ENCODE measurements around the gene GPRC5C.

The GPRC5C gene

GRCh38 chr17:74413491-74413890 lies 18.4 kb upstream of the GPRC5C start:
- no peak for TF ChIP-seq CTCF (IDR thresholded peaks at IDR 0.05; ENCODE audit: control insufficient read depth, insufficient read depth, low read depth, low read length, missing control alignments)
- DNase-seq (ENCODE audit: low read depth), result no peak
- no peak overlapping the region for H3K4me3 ChIP-seq (ENCODE audit: control insufficient read depth, low read depth, low read length)

GRCh38 chr17:74414510-74414909 lies 17.4 kb upstream of the GPRC5C start:
- H3K4me3 ChIP-seq (ENCODE audit: control insufficient read depth, low read depth, low read length), result no peak overlapping the region
- TF ChIP-seq CTCF (IDR thresholded peaks at IDR 0.05; ENCODE audit: control insufficient read depth, insufficient read depth, low read depth, low read length, missing control alignments), result no peak
- DNase-seq (ENCODE audit: low read depth), result no peak

DNA sequence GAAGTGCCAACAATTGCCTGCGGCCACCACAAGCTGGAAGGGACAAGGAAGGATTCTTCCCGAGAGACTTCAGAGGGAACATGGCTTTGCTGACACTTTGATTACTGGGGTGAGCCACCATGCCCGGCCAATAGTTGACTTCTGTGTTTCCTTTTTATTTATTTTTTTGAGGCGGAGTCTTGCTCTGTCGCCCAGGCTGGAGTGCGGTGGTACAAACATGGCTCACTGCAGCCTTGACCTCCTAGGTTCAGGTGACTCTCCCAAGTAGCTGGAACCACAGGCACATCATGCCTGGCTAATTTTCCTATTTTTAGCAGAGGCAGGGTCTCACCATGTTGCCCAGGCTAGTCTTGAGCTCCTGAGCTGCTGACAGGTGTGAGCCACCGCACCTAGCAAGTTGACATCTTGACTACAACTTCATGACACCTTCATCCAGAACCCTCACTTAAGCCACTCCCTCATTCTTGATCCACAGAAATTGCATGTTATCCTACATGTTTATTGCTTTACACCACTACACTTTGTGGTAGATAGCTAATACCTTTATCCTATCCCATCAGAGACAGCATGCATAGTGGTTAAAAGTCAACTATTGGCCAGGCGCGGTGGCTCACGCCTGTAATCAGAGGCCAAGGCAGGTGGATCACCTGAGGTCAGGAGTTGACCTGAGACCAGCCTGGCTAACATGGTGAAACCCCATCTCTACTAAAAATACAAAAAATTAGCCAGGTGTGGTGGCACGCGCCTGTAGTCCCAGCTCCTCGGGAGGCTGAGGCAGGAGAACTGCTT lies 16.1 kb upstream of the GPRC5C start:
- no peak for TF ChIP-seq CTCF (IDR thresholded peaks at IDR 0.05; ENCODE audit: control insufficient read depth, insufficient read depth, low read depth, low read length, missing control alignments)
- H3K4me3 ChIP-seq (ENCODE audit: control insufficient read depth, low read depth, low read length), result no peak overlapping the region
- no peak for DNase-seq (ENCODE audit: low read depth)

GRCh38 chr17:74417178-74418045 lies 14.5 kb upstream of the GPRC5C start:
- TF ChIP-seq CTCF (IDR thresholded peaks at IDR 0.05; ENCODE audit: control insufficient read depth, insufficient read depth, low read depth, low read length, missing control alignments), result no peak

DNA sequence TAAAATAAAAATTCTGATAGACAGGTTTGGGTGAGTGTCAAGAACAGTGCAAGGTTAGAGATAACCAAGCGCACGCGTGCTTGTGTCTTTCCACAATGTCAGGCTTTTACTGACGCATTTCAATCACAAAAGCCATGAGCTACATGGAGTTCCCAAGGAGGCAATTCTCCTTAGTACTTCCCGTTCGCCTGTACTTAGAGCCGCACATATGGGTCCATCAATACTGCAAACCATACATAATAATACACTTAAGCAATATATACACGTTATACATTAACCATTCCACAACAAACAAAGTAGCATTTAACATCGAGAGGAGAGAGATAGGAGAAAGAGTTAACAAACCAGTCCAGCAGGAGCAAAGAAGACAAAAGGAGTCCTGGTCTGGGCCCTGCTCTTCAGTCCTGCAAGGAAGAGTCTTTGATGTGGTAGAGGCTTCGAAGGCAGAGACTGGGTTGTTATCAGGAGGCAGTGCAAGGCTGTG lies 11.9 kb upstream of the GPRC5C start:
- no peak for TF ChIP-seq CTCF (IDR thresholded peaks at IDR 0.05; ENCODE audit: control insufficient read depth, insufficient read depth, low read depth, low read length, missing control alignments)
- H3K4me3 ChIP-seq (ENCODE audit: control insufficient read depth, low read depth, low read length), result no peak overlapping the region
- DNase-seq (ENCODE audit: low read depth), result no peak

More at GRCh38 chr17:74417178-74418045, 14.5 kb upstream of the GPRC5C start:
- DNase-seq (ENCODE audit: low read depth), result no peak
- H3K4me3 ChIP-seq (ENCODE audit: control insufficient read depth, low read depth, low read length), result no peak overlapping the region

DNA sequence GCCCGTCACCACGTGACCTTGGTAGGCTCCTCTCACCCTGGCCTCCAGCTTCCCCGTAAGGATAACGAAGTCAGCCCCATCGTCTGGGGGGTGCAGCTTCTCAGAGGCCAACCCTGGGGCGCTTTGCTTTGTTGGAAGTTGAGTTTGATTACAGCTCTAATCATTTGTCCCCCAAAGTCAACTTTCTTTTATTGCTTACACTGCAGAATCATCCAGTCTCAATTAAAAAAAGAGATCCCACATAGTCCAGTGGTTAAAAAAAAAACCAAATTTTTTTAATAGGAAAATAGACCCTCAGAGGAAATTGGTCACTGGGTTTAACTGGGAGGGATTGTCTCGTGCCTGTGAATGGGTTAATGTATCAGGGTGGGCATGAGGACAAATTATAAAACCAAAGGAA lies 7.8 kb upstream of the GPRC5C start:
- TF ChIP-seq CTCF (IDR thresholded peaks at IDR 0.05; ENCODE audit: control insufficient read depth, insufficient read depth, low read depth, low read length, missing control alignments), result no peak
- DNase-seq (ENCODE audit: low read depth), result no peak
- no peak overlapping the region for H3K4me3 ChIP-seq (ENCODE audit: control insufficient read depth, low read depth, low read length)
